ENCODE data around the gene BRICD5. TPM values are rescaled to one million over a fixed set of nuclear protein-coding genes. Genes with fewer than 3 reads are reported as not detected.

BRICD5 gene
- total and polyA plus RNA-seq, 2 donors (not counting 1 experiment from before 2014, with no cell fraction given): 0.23 to 1.5 TPM

DNA sequence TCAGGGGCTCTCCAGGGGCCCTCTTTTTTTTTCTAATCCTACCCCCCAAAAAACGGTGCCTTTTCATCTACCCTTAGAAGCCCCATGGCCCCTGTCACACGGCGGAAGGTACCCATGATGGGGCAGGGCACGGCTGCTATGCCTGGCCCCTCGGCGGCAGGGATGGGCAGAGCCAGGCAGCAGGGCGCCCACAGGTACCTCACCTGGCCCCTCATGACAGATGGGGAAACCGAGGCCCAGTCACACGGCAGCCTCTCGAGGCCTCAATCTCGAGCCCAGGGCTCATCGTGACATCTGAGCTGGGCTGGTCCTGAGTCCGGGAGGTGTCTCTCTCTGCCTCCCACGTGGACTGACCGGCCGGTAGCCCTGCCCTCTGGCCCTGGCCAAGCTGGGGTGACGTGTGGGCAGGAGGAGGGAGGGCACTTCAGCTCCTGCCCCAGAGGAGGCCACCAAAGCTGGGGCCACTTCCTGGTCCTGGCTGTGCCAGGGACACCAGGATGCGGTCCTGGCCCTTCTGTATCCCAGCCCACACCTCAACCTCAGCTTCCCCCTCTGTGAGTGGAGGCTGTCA lies 43.5 kb downstream of the BRICD5 start:
- H3K36me3 ChIP-seq (ENCODE audit: control insufficient read depth, insufficient read depth, low read length): peaks cover 26% of the 10 kb centered on the region
- H3K4me3 ChIP-seq (replicated peaks in 1 of 4; ENCODE audit: control extremely low read depth in 1 of 4, insufficient read depth in 1 of 4, low read depth in 3 of 4, low read length in 4 of 4): no peak overlapping the region
- no peaks in the 10 kb centered on the region for H3K4me1 ChIP-seq (ENCODE audit: control insufficient read depth, extremely low read depth, insufficient read depth, low read length)
- H3K79me2 ChIP-seq (ENCODE audit: control insufficient read depth, insufficient read depth, low read length): peaks cover 31% of the 10 kb centered on the region
- H4K20me1 ChIP-seq (ENCODE audit: control insufficient read depth, extremely low read depth, insufficient read depth, low read length): no peaks in the 10 kb centered on the region
- no peak for TF ChIP-seq EZH2 (IDR thresholded peaks at IDR 0.05; ENCODE audit: low read length, missing control alignments)
- TF ChIP-seq, protein P1, sequence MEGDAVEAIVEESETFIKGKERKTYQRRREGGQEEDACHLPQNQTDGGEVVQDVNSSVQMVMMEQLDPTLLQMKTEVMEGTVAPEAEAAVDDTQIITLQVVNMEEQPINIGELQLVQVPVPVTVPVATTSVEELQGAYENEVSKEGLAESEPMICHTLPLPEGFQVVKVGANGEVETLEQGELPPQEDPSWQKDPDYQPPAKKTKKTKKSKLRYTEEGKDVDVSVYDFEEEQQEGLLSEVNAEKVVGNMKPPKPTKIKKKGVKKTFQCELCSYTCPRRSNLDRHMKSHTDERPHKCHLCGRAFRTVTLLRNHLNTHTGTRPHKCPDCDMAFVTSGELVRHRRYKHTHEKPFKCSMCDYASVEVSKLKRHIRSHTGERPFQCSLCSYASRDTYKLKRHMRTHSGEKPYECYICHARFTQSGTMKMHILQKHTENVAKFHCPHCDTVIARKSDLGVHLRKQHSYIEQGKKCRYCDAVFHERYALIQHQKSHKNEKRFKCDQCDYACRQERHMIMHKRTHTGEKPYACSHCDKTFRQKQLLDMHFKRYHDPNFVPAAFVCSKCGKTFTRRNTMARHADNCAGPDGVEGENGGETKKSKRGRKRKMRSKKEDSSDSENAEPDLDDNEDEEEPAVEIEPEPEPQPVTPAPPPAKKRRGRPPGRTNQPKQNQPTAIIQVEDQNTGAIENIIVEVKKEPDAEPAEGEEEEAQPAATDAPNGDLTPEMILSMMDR (conservative IDR thresholded peaks at IDR 0.05 in 1 of 2, IDR thresholded peaks at IDR 0.05 in 1 of 2; ENCODE audit: low read depth in 1 of 2, low read length in 2 of 2): no peak
- H3K27me3 ChIP-seq (ENCODE audit: control insufficient read depth, insufficient read depth, low read length): no peaks in the 10 kb centered on the region
- no peaks in the 10 kb centered on the region for H3K9me3 ChIP-seq (ENCODE audit: control insufficient read depth, insufficient read depth, low read depth, low read length)
- no peak overlapping the region for H2AFZ ChIP-seq (ENCODE audit: low read length)
- H3K9ac ChIP-seq (ENCODE audit: insufficient read depth, low read length): no peak overlapping the region
- H3K27ac ChIP-seq (ENCODE audit: insufficient read depth, low read length): no peak overlapping the region
- H3K4me2 ChIP-seq (ENCODE audit: extremely low read depth, insufficient read depth, low read length): no peak overlapping the region
- DNase-seq (ENCODE audit: low read depth in 2 of 2): no peak

DNA sequence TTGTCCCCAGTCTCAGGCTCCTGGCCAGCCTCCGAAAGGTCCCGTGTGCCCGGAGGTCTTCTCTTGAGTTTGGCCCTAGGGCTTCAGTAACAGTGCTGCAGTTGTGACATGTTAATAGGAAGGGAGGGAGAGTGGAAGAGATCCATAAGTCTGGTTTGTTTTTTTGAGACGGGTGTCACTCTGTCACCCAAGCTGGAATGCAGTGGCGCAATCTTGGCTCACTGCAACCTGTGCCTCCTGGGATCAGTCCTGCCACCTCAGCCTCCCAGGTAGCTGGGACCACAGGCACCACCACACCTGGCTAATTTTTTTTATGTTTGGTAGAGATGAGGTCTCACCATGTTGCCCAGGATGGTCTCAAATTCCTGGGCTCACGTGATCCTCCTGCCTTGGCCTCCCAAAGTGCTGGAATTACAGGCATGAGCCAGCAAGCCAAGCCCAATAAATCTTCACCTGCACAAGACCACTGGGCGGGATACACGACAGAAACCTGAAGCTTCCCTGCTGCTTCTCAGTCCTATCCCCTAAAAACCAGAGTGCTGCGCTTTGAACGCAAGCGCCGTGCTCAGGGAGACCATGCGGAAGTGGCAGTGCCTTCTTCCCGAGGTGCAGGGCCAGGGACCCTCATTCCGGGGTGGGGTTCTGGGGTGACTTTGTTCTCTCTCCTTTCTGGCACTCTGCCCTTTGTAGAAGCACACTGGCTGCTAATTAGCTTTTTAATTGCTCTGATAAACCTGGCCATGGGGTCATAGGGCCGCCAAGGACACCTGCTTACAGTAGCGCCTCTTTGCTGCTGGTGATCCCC lies 44.2 kb downstream of the BRICD5 start:
- H3K4me1 ChIP-seq (ENCODE audit: control insufficient read depth, extremely low read depth, insufficient read depth, low read length): peaks cover 2% of the 10 kb centered on the region
- no peak overlapping the region for H3K27ac ChIP-seq (ENCODE audit: insufficient read depth, low read length)
- no peak overlapping the region for H3K4me2 ChIP-seq (ENCODE audit: extremely low read depth, insufficient read depth, low read length)
- no peak for TF ChIP-seq EZH2 (IDR thresholded peaks at IDR 0.05; ENCODE audit: low read length, missing control alignments)
- TF ChIP-seq, protein P1 (conservative IDR thresholded peaks at IDR 0.05 in 1 of 2, IDR thresholded peaks at IDR 0.05 in 1 of 2; ENCODE audit: low read depth in 1 of 2, low read length in 2 of 2): no peak
- H3K4me3 ChIP-seq (replicated peaks in 1 of 4; ENCODE audit: control extremely low read depth in 1 of 4, insufficient read depth in 1 of 4, low read depth in 3 of 4, low read length in 4 of 4): no peak overlapping the region
- H3K79me2 ChIP-seq (ENCODE audit: control insufficient read depth, insufficient read depth, low read length): peaks cover 37% of the 10 kb centered on the region
- no peak overlapping the region for H2AFZ ChIP-seq (ENCODE audit: low read length)
- H3K9ac ChIP-seq (ENCODE audit: insufficient read depth, low read length): no peak overlapping the region
- H3K36me3 ChIP-seq (ENCODE audit: control insufficient read depth, insufficient read depth, low read length): peaks cover 23% of the 10 kb centered on the region
- H3K9me3 ChIP-seq (ENCODE audit: control insufficient read depth, insufficient read depth, low read depth, low read length): no peaks in the 10 kb centered on the region
- DNase-seq (ENCODE audit: low read depth in 2 of 2): no peak
- no peaks in the 10 kb centered on the region for H4K20me1 ChIP-seq (ENCODE audit: control insufficient read depth, extremely low read depth, insufficient read depth, low read length)
- no peaks in the 10 kb centered on the region for H3K27me3 ChIP-seq (ENCODE audit: control insufficient read depth, insufficient read depth, low read length)

DNA sequence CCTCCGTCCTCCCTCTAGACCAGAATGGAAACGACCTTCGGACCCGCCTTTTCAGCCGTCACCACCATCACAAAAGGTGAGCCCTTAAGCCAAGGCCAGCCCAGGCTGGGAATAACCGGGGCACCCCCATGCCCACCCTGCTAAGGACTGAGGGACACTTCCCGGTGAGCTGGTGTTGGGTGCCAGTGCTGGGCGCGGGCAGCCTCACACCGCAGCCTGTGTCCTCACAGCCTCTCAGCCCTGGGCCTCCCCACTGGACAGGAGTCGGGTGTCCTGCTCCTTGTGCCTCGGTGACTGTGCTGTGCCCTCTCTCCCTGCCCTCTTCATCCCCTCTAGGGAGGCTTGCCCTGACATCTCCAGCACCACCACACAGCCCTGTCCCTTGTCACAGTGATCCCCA lies 44.8 kb downstream of the BRICD5 start:
- peaks cover 23% of the 10 kb centered on the region for H3K36me3 ChIP-seq (ENCODE audit: control insufficient read depth, insufficient read depth, low read length)
- no peak overlapping the region for H3K27ac ChIP-seq (ENCODE audit: insufficient read depth, low read length)
- no peak overlapping the region for H3K9ac ChIP-seq (ENCODE audit: insufficient read depth, low read length)
- no peak overlapping the region for H2AFZ ChIP-seq (ENCODE audit: low read length)
- H3K27me3 ChIP-seq (ENCODE audit: control insufficient read depth, insufficient read depth, low read length): no peaks in the 10 kb centered on the region
- H3K79me2 ChIP-seq (ENCODE audit: control insufficient read depth, insufficient read depth, low read length): peaks cover 41% of the 10 kb centered on the region
- no peak overlapping the region for H3K4me3 ChIP-seq (replicated peaks in 1 of 4; ENCODE audit: control extremely low read depth in 1 of 4, insufficient read depth in 1 of 4, low read depth in 3 of 4, low read length in 4 of 4)
- DNase-seq (ENCODE audit: low read depth in 2 of 2): no peak
- no peak for TF ChIP-seq EZH2 (IDR thresholded peaks at IDR 0.05; ENCODE audit: low read length, missing control alignments)
- TF ChIP-seq, protein P1 (conservative IDR thresholded peaks at IDR 0.05 in 1 of 2, IDR thresholded peaks at IDR 0.05 in 1 of 2; ENCODE audit: low read depth in 1 of 2, low read length in 2 of 2): no peak
- H3K9me3 ChIP-seq (ENCODE audit: control insufficient read depth, insufficient read depth, low read depth, low read length): no peaks in the 10 kb centered on the region
- no peaks in the 10 kb centered on the region for H4K20me1 ChIP-seq (ENCODE audit: control insufficient read depth, extremely low read depth, insufficient read depth, low read length)
- H3K4me2 ChIP-seq (ENCODE audit: extremely low read depth, insufficient read depth, low read length): no peak overlapping the region
- peaks cover 4% of the 10 kb centered on the region for H3K4me1 ChIP-seq (ENCODE audit: control insufficient read depth, extremely low read depth, insufficient read depth, low read length)

All from fibroblast of lung (primary cell).